ENCODE data around the gene LMO2. TPM values are rescaled to one million over a fixed set of nuclear protein-coding genes. Genes with fewer than 3 reads are reported as not detected.
"Not testable (repeated sequence)": the region's sequence is repeated elsewhere in the genome, so short reads cannot be mapped to it uniquely, and the experiment has no call there.

The LMO2 gene
- 16.1 TPM for total RNA-seq

GRCh38 chr11:33891714-33892327, at the start of gene LMO2:
Gene LMO2 (minus strand): TSS chr11:33892076. CDS start chr11:33869716, 22,360 bp downstream.
- DNase-seq = no peak

- DNase-seq = no peak
Measured at GRCh38 chr11:33940538-33940815, 48.6 kb upstream of the LMO2 start.

- peak; percentile 25 for DNase-seq
Measured at GRCh38 chr11:33936725-33937604, 45.1 kb upstream of the LMO2 start.

GRCh38 chr11:33935461-33936456, 43.9 kb upstream of the LMO2 start:
- DNase-seq = peak; percentile 42

- no peak for DNase-seq
Measured at GRCh38 chr11:33935005-33935404, 43.1 kb upstream of the LMO2 start.

GRCh38 chr11:33934450-33934849, 42.6 kb upstream of the LMO2 start:
- no peak for DNase-seq

GRCh38 chr11:33933602-33934001, 41.7 kb upstream of the LMO2 start:
- DNase-seq = no peak

- no peak for DNase-seq
Measured at GRCh38 chr11:33932721-33933120, 40.8 kb upstream of the LMO2 start.

- DNase-seq = not testable (repeated sequence)
Measured at GRCh38 chr11:33931739-33932366, 40.0 kb upstream of the LMO2 start.

GRCh38 chr11:33931067-33931466, 39.2 kb upstream of the LMO2 start:
- no peak for DNase-seq

GRCh38 chr11:33930317-33931021, 38.6 kb upstream of the LMO2 start:
- peak; percentile 52 for DNase-seq

GRCh38 chr11:33928564-33928963, 36.7 kb upstream of the LMO2 start:
- DNase-seq = no peak

- DNase-seq = no peak
Measured at GRCh38 chr11:33926671-33927552, 35.0 kb upstream of the LMO2 start.

- peak; percentile 41 for DNase-seq
Measured at GRCh38 chr11:33924341-33924740, 32.5 kb upstream of the LMO2 start.

GRCh38 chr11:33923626-33924025, 31.8 kb upstream of the LMO2 start:
- DNase-seq = peak; percentile 40

- no peak for DNase-seq
Measured at GRCh38 chr11:33920838-33921613, 29.1 kb upstream of the LMO2 start.

- no peak for DNase-seq
Measured at GRCh38 chr11:33919645-33920044, 27.8 kb upstream of the LMO2 start.

GRCh38 chr11:33917402-33917801, 25.5 kb upstream of the LMO2 start:
- DNase-seq = not testable (repeated sequence)

- DNase-seq = no peak
Measured at GRCh38 chr11:33916736-33917135, 24.9 kb upstream of the LMO2 start.

- no peak for DNase-seq
Measured at GRCh38 chr11:33915526-33915925, 23.6 kb upstream of the LMO2 start.
